Activated T-cell treated with anti-CD3 and anti-CD28 coated beads, Interleukin-2, amount 50 U/mL, for 72 hours (primary cell): ENCODE measurements around the gene LAMA1. TPM values are rescaled to one million over a fixed set of nuclear protein-coding genes. Genes with fewer than 3 reads are reported as not detected.

ENCODE experiments used
- ATAC-seq, 2 donors: fragments of 150-1000 bp; cut with Tn5 transposase; replicated peaks in 1 of 2; 2 replicates each; pipeline ENCODE4 v1.10.0; 2021; ENCODE audit warnings: moderate library complexity in 2 of 2, mild to moderate bottlenecking in 1 of 2
- DNase-seq, 2 donors: peaks; one replicate each; pipeline ENCODE4 v3.0.0; 2021 to 2022; ENCODE audit warnings: mixed read lengths in 1 of 2
- H3K27ac Mint-ChIP-seq: one replicate; pipeline ENCODE4 v1.8.0; 2022; ENCODE audit warnings: mild to moderate bottlenecking, moderate library complexity, mixed read lengths
- H3K27me3 Mint-ChIP-seq: one replicate; pipeline ENCODE4 v1.8.0; 2022; ENCODE audit warnings: low read depth, mixed read lengths
- H3K36me3 Mint-ChIP-seq, 2 donors: one replicate each; pipeline ENCODE4 v1.8.0; 2022; ENCODE audit warnings: mixed read lengths in 2 of 2, mild to moderate bottlenecking in 1 of 2; ENCODE audit not compliant: insufficient read depth in 2 of 2
- H3K4me1 Mint-ChIP-seq: one replicate; pipeline ENCODE4 v1.8.0; 2022; ENCODE audit warnings: low read depth, mixed read lengths
- H3K4me3 Mint-ChIP-seq, 2 donors: one replicate each; pipeline ENCODE4 v1.8.0; 2022; ENCODE audit warnings: mild to moderate bottlenecking in 2 of 2, mixed read lengths in 2 of 2, moderate library complexity in 2 of 2
- H3K9me3 Mint-ChIP-seq, 2 donors: one replicate each; pipeline ENCODE4 v1.8.0; 2022; ENCODE audit warnings: mixed read lengths in 2 of 2
- total RNA-seq, 2 donors: library from RNA; stranded (reverse); gene quantifications; one replicate each; pipeline ENCODE4 v1.2.3, GENCODE V29; 2022

The LAMA1 gene
- total RNA-seq, 2 donors from 2014 or later, result not detected

GRCh38 chr18:7090771-7091170, 26.8 kb downstream of the LAMA1 start:
- H3K27ac Mint-ChIP-seq, result no peak overlapping the region
- peaks cover 2 to 3% of the 10 kb centered on the region in 2 donors for H3K9me3 Mint-ChIP-seq
- H3K4me1 Mint-ChIP-seq, result no peaks in the 10 kb centered on the region
- H3K4me3 Mint-ChIP-seq, result no peak overlapping the region
- H3K36me3 Mint-ChIP-seq, result no peaks in the 10 kb centered on the region
- no peaks in the 10 kb centered on the region for H3K27me3 Mint-ChIP-seq
- no peak for DNase-seq
- ATAC-seq, result no peak

GRCh38 chr18:7089369-7089768, 28.2 kb downstream of the LAMA1 start:
- Mint-ChIP-seq H3K9me3 (peaks cover 2 to 3% of the 10 kb centered on the region in 2 donors), H3K4me1 (no peaks in the 10 kb centered on the region), H3K27me3 (no peaks in the 10 kb centered on the region), H3K27ac (no peak overlapping the region), H3K4me3 (no peak overlapping the region), H3K36me3 (no peaks in the 10 kb centered on the region)
- ATAC-seq, result no peak
- no peak for DNase-seq

- Mint-ChIP-seq H3K4me3 (no peak overlapping the region), H3K9me3 (no peaks in the 10 kb centered on the region), H3K27me3 (no peaks in the 10 kb centered on the region), H3K4me1 (no peaks in the 10 kb centered on the region), H3K36me3 (no peaks in the 10 kb centered on the region), H3K27ac (no peak overlapping the region)
- DNase-seq (no peak), ATAC-seq (no peak)
Measured at GRCh38 chr18:7084080-7085065, 33.2 kb downstream of the LAMA1 start.

- Mint-ChIP-seq H3K4me1 (no peaks in the 10 kb centered on the region), H3K36me3 (no peaks in the 10 kb centered on the region), H3K27ac (no peak overlapping the region), H3K9me3 (no peaks in the 10 kb centered on the region), H3K4me3 (no peak overlapping the region), H3K27me3 (no peaks in the 10 kb centered on the region)
- no peak for ATAC-seq
- DNase-seq, result no peak
Measured at GRCh38 chr18:7082671-7083070, 34.9 kb downstream of the LAMA1 start.

GRCh38 chr18:7079231-7079630, 38.4 kb downstream of the LAMA1 start:
- H3K36me3 Mint-ChIP-seq, result no peaks in the 10 kb centered on the region
- H3K27me3 Mint-ChIP-seq, result no peaks in the 10 kb centered on the region
- ATAC-seq, result no peak
- peaks cover 0 to 3% of the 10 kb centered on the region in 2 donors for H3K9me3 Mint-ChIP-seq
- DNase-seq, result no peak
- no peak overlapping the region for H3K4me3 Mint-ChIP-seq
- no peaks in the 10 kb centered on the region for H3K4me1 Mint-ChIP-seq
- no peak overlapping the region for H3K27ac Mint-ChIP-seq

GRCh38 chr18:7072593-7072992, 45.0 kb downstream of the LAMA1 start:
- DNase-seq, result no peak
- no peaks in the 10 kb centered on the region for H3K27me3 Mint-ChIP-seq
- H3K4me1 Mint-ChIP-seq, result no peaks in the 10 kb centered on the region
- H3K4me3 Mint-ChIP-seq, result no peak overlapping the region
- peaks cover 0 to 3% of the 10 kb centered on the region in 2 donors for H3K9me3 Mint-ChIP-seq
- H3K36me3 Mint-ChIP-seq, result no peaks in the 10 kb centered on the region
- no peak overlapping the region for H3K27ac Mint-ChIP-seq
- no peak for ATAC-seq

GRCh38 chr18:7071600-7071999, 46.0 kb downstream of the LAMA1 start:
- H3K27me3 Mint-ChIP-seq, result no peaks in the 10 kb centered on the region
- no peaks in the 10 kb centered on the region for H3K36me3 Mint-ChIP-seq
- ATAC-seq, result no peak
- no peak overlapping the region for H3K27ac Mint-ChIP-seq
- no peak overlapping the region for H3K4me3 Mint-ChIP-seq
- H3K4me1 Mint-ChIP-seq, result no peaks in the 10 kb centered on the region
- DNase-seq, result no peak
- H3K9me3 Mint-ChIP-seq, result peaks cover 0 to 3% of the 10 kb centered on the region in 2 donors

GRCh38 chr18:7070466-7070865, 47.1 kb downstream of the LAMA1 start:
- Mint-ChIP-seq H3K4me3 (no peak overlapping the region), H3K4me1 (no peaks in the 10 kb centered on the region), H3K27ac (no peak overlapping the region), H3K36me3 (no peaks in the 10 kb centered on the region), H3K27me3 (no peaks in the 10 kb centered on the region), H3K9me3 (no peaks in the 10 kb centered on the region)
- ATAC-seq, result no peak
- no peak for DNase-seq

GRCh38 chr18:7068871-7069590, 48.6 kb downstream of the LAMA1 start:
- DNase-seq (no peak), ATAC-seq (no peak)
- H3K4me3 Mint-ChIP-seq, result no peak overlapping the region
- no peaks in the 10 kb centered on the region for H3K9me3 Mint-ChIP-seq
- no peaks in the 10 kb centered on the region for H3K4me1 Mint-ChIP-seq
- no peaks in the 10 kb centered on the region for H3K27me3 Mint-ChIP-seq
- H3K36me3 Mint-ChIP-seq, result no peaks in the 10 kb centered on the region
- no peak overlapping the region for H3K27ac Mint-ChIP-seq

- Mint-ChIP-seq H3K36me3 (no peaks in the 10 kb centered on the region), H3K27ac (no peak overlapping the region), H3K4me1 (no peaks in the 10 kb centered on the region), H3K4me3 (no peak overlapping the region), H3K9me3 (peaks cover 0 to 2% of the 10 kb centered on the region in 2 donors), H3K27me3 (no peaks in the 10 kb centered on the region)
- DNase-seq (no peak), ATAC-seq (no peak)
Measured at GRCh38 chr18:7066965-7067555, 50.5 kb downstream of the LAMA1 start.

- Mint-ChIP-seq H3K4me1 (no peaks in the 10 kb centered on the region), H3K9me3 (peaks cover 0 to 2% of the 10 kb centered on the region in 2 donors), H3K36me3 (no peaks in the 10 kb centered on the region), H3K27me3 (no peaks in the 10 kb centered on the region), H3K4me3 (no peak overlapping the region), H3K27ac (no peak overlapping the region)
- no peak for ATAC-seq
- DNase-seq, result no peak
Measured at GRCh38 chr18:7065736-7066135, 51.9 kb downstream of the LAMA1 start.

GRCh38 chr18:7064346-7064745, 53.3 kb downstream of the LAMA1 start:
- Mint-ChIP-seq H3K4me3 (no peak overlapping the region), H3K4me1 (no peaks in the 10 kb centered on the region), H3K9me3 (peaks cover 0 to 2% of the 10 kb centered on the region in 2 donors), H3K36me3 (no peaks in the 10 kb centered on the region), H3K27ac (no peak overlapping the region), H3K27me3 (no peaks in the 10 kb centered on the region)
- no peak for DNase-seq
- no peak for ATAC-seq

- ATAC-seq (no peak), DNase-seq (no peak)
- Mint-ChIP-seq H3K36me3 (no peaks in the 10 kb centered on the region), H3K9me3 (peaks cover 0 to 2% of the 10 kb centered on the region in 2 donors), H3K4me1 (no peaks in the 10 kb centered on the region), H3K4me3 (no peak overlapping the region), H3K27ac (no peak overlapping the region), H3K27me3 (no peaks in the 10 kb centered on the region)
Measured at GRCh38 chr18:7062811-7063210, 54.8 kb downstream of the LAMA1 start.
